K562 (cell line): ENCODE measurements around the gene ACTR1B. TPM values are rescaled to one million over a fixed set of nuclear protein-coding genes. Genes with fewer than 3 reads are reported as not detected.

Experiments
- ARNT ChIP-seq, 2 experiments: fragments of 450-650 bp; IDR thresholded peaks; 2 replicates each; pipeline ENCODE4 v1.6.1; 2016; ENCODE audit warnings: mild to moderate bottlenecking in 1 of 2
- COPS2 ChIP-seq: fragments of 450-650 bp; conservative IDR thresholded peaks from 2 replicates; pipeline ENCODE4 v1.6.1; 2016; ENCODE audit warnings: mild to moderate bottlenecking, moderate library complexity
- ERF ChIP-seq: fragments of 450-650 bp; formaldehyde crosslinking; IDR thresholded peaks from 2 replicates; pipeline ENCODE4 v1.4.0; 2020; ENCODE audit warnings: mild to moderate bottlenecking, mixed read lengths
- GABPA ChIP-seq: fragments of 200-800 bp; sonication (Bioruptor generic); conservative IDR thresholded peaks from 2 replicates; pipeline ENCODE4 v1.6.1; 2016; ENCODE audit warnings: low read depth, missing genetic modification characterization, missing compliant biosample characterization
- LCOR ChIP-seq: sonication (generic); formaldehyde crosslinking; IDR thresholded peaks from 2 replicates; pipeline ENCODE4 v1.8.0; 2022; ENCODE audit warnings: mild to moderate bottlenecking, missing genetic modification reagents
- PHF8 ChIP-seq: fragments of 200-600 bp; sonication (generic); IDR thresholded peaks from 2 replicates; pipeline ENCODE4 v1.6.1; 2012; ENCODE audit warnings: mixed run types, mild to moderate bottlenecking, inconsistent platforms, low read length, moderate library complexity, borderline replicate concordance
- RBFOX2 ChIP-seq: fragments of 200-400 bp; formaldehyde crosslinking; IDR thresholded peaks from 2 replicates; pipeline ENCODE4 v1.6.1; 2017; ENCODE audit warnings: low read depth, mild to moderate bottlenecking, low read length, moderate library complexity
- RBM39 ChIP-seq: fragments of 200-400 bp; formaldehyde crosslinking; optimal IDR thresholded peaks from 2 replicates; pipeline ENCODE3; 2018; ENCODE audit warnings: low read depth, low read length
- SETDB1 ChIP-seq: IDR thresholded peaks from one replicate; pipeline ENCODE4 v1.6.1; 2012; ENCODE audit warnings: low read length, control low read depth, inconsistent platforms
- SP1 ChIP-seq: sonication (generic); formaldehyde crosslinking; IDR thresholded peaks from 2 replicates; pipeline ENCODE4 v1.8.1; 2022; ENCODE audit warnings: mild to moderate bottlenecking, missing genetic modification reagents
- ZBED1 ChIP-seq: IDR thresholded peaks from 2 replicates; pipeline ENCODE4 v1.6.1; 2014
- ZBTB26 ChIP-seq: fragments of 450-650 bp; formaldehyde crosslinking; IDR thresholded peaks from 2 replicates; pipeline ENCODE4 v1.4.0; 2022; ENCODE audit warnings: missing genetic modification characterization
- ZBTB40 ChIP-seq, 2 experiments: fragments of 450-650 bp in 1 of 2; sonication (generic) in 1 of 2; formaldehyde crosslinking in 1 of 2; IDR thresholded peaks; 2 replicates each; pipeline versions ENCODE4 v1.7.1 to v1.9.0; 2016 to 2022; ENCODE audit warnings: inconsistent platforms in 1 of 2, mild to moderate bottlenecking in 1 of 2, missing genetic modification reagents in 1 of 2
- ZNF384 ChIP-seq: IDR thresholded peaks from 2 replicates; pipeline ENCODE4 v1.6.1; 2012; ENCODE audit warnings: low read depth, low read length, improper control_type of control experiment
- ZNF551 ChIP-seq: fragments of 250-450 bp; sonication (Bioruptor Pico); IDR thresholded peaks from 2 replicates; pipeline ENCODE4 v1.5.0; 2021; ENCODE audit warnings: mild to moderate bottlenecking, moderate library complexity
- polyA plus RNA-seq, 8 experiments: library from polyadenylated mRNA; depleted of rRNA in 4 of 8; stranded (reverse) in 5 of 8; unstranded in 3 of 8; fragments of >200 nt; fragmentation: Nextera tagmentation in 2 of 8; fragmentation: Illumina TruSeq in 1 of 8; extraction: Ambion mirVana in 2 of 8; extraction: Trizol in 1 of 8; gene quantifications; 2 replicates each; pipeline versions ENCODE4 v1.2.1 to v1.2.3, GENCODE V29; 2011 to 2014; ENCODE audit warnings: inconsistent platforms in 1 of 8, missing spikeins in 1 of 8
- total RNA-seq, 7 experiments: library from RNA; depleted of rRNA in 6 of 7; stranded (reverse); fragments of >200 nt in 6 of 7; fragmentation: Illumina TruSeq in 2 of 7; extraction: Trizol in 2 of 7; gene quantifications; 2 replicates each; pipeline versions ENCODE4 v1.2.1 to v1.2.3, GENCODE V29; 2011 to 2021; ENCODE audit warnings: low replicate concordance in 1 of 7

Gene ACTR1B
- total and polyA plus RNA-seq, 9 of the 15 experiments (the other 6 are each of a cell fraction or from before 2014, with no cell fraction given): 0.49 to 42.3 (median 22.5) TPM

GRCh38 chr2:97645695-97646629 is 17.9 kb downstream of the ACTR1B start, which contains the start of gene COX5B (continued):
- peak; percentile 92 for TF ChIP-seq ZBTB40 (IDR thresholded peaks at IDR 0.05)
- TF ChIP-seq ZBTB40 (CRISPR knock-in tag; IDR thresholded peaks at IDR 0.05): no peak
- TF ChIP-seq LCOR (CRISPR knock-in tag): peak; percentile 55
- no peak for TF ChIP-seq RBM39
- TF ChIP-seq PHF8: peak; percentile 91
- TF ChIP-seq GABPA (tag): peak; percentile 96
- no peak for TF ChIP-seq ZNF551 (CRISPR knock-in tag)
- peak; percentile 13 for TF ChIP-seq SETDB1
- TF ChIP-seq ZBED1: no peak
- no peak for TF ChIP-seq ZBTB26 (CRISPR knock-in tag)
- TF ChIP-seq COPS2: no peak
- TF ChIP-seq RBFOX2: peak; percentile 98
- TF ChIP-seq SP1 (CRISPR knock-in tag): peak; percentile 84
- no peak for TF ChIP-seq ZNF384
- peak; percentile 8; the same call in 1 of the 2 replicates for TF ChIP-seq ERF
- no peak for TF ChIP-seq ARNT (IDR thresholded peaks at IDR 0.05)
